GM21529 (cell line): ENCODE measurements around the gene OSTM1.

Source experiments
- ATAC-seq: cut with Tn5 transposase; IDR thresholded peaks from one replicate; pipeline ENCODE4 v1.9.1; 2021; ENCODE audit not compliant: unreplicated experiment

The OSTM1 gene

GRCh38 chr6:108105571-108105970 is 31.0 kb upstream of the OSTM1 start:
- ATAC-seq, result no peak

- ATAC-seq, result no peak
These were observed 28.4 kb upstream of the OSTM1 start for GRCh38 chr6:108102965-108103364.

GRCh38 chr6:108100003-108100402 is 25.5 kb upstream of the OSTM1 start:
- no peak for ATAC-seq

- no peak for ATAC-seq
These were observed 23.3 kb upstream of the OSTM1 start for GRCh38 chr6:108097882-108098281.

GRCh38 chr6:108093781-108094300 is 19.3 kb upstream of the OSTM1 start:
- ATAC-seq, result no peak

- ATAC-seq, result no peak
These were observed 16.7 kb upstream of the OSTM1 start for GRCh38 chr6:108091288-108091687.

GRCh38 chr6:108083349-108083748 is 8.8 kb upstream of the OSTM1 start:
- ATAC-seq, result no peak

- no peak for ATAC-seq
These were observed 8.0 kb upstream of the OSTM1 start for GRCh38 chr6:108082539-108082938.

GRCh38 chr6:108080010-108080780 is 5.7 kb upstream of the OSTM1 start:
- ATAC-seq, result no peak

GRCh38 chr6:108078191-108078590 is 3.6 kb upstream of the OSTM1 start:
- ATAC-seq, result no peak

GRCh38 chr6:108074057-108074358 is 533 bp downstream of the OSTM1 start:
- peak; percentile 49 for ATAC-seq

GRCh38 chr6:108071736-108072276 is 2.7 kb downstream of the OSTM1 start:
- no peak for ATAC-seq

- peak; percentile 87 for ATAC-seq
These were observed 5.9 kb downstream of the OSTM1 start for GRCh38 chr6:108068618-108069017.

GRCh38 chr6:108068182-108068581 is 6.4 kb downstream of the OSTM1 start:
- ATAC-seq, result no peak

GRCh38 chr6:108052706-108053105 is 21.8 kb downstream of the OSTM1 start:
- ATAC-seq, result no peak

- no peak for ATAC-seq
These were observed 23.1 kb downstream of the OSTM1 start for GRCh38 chr6:108051481-108051880.

- ATAC-seq, result no peak
These were observed 34.9 kb downstream of the OSTM1 start for GRCh38 chr6:108039681-108040080.

GRCh38 chr6:108036884-108037283 is 37.7 kb downstream of the OSTM1 start:
- ATAC-seq, result no peak

GRCh38 chr6:108031968-108032367 is 42.6 kb downstream of the OSTM1 start:
- no peak for ATAC-seq

- no peak for ATAC-seq
These were observed 44.3 kb downstream of the OSTM1 start for GRCh38 chr6:108030211-108030610.

GRCh38 chr6:108029226-108029921 is 45.2 kb downstream of the OSTM1 start:
- ATAC-seq, result no peak

- no peak for ATAC-seq
These were observed 46.9 kb downstream of the OSTM1 start for GRCh38 chr6:108027594-108027993.
